HEK293T (cell line): Measurements from ENCODE around the gene FIGN.

Experiments
- CTCF ChIA-PET: fragments of 350-600 bp; formaldehyde crosslinking; extraction: SDS; loops from one replicate; lab custom pipeline; 2021; ENCODE audit warnings: antibody characterized with exemption, inconsistent platforms; lab: Yijun Ruan, JAX
- POLR2A ChIA-PET: fragments of 350-600 bp; formaldehyde crosslinking; extraction: SDS; loops from one replicate; lab custom pipeline; 2020; ENCODE audit warnings: antibody characterized with exemption, inconsistent platforms; lab: Yijun Ruan, JAX
- DNase-seq: peaks from one replicate; pipeline ENCODE4 v3.0.0; 2012; ENCODE audit warnings: mixed read lengths; ENCODE audit errors: extremely low spot score
- ARNT ChIP-seq: fragments of 450-650 bp; IDR thresholded peaks from 2 replicates; pipeline ENCODE4 v1.6.1; 2017; ENCODE audit warnings: mild to moderate bottlenecking
- BHLHE40 ChIP-seq: fragments of 450-650 bp; IDR thresholded peaks from 2 replicates; pipeline ENCODE4 v1.6.1; 2016; ENCODE audit warnings: mild to moderate bottlenecking, moderate library complexity, borderline replicate concordance
- CTBP1 ChIP-seq: fragments of 450-650 bp; IDR thresholded peaks from 2 replicates; pipeline ENCODE4 v1.6.1; 2016; ENCODE audit warnings: borderline replicate concordance
- ELF4 ChIP-seq: fragments of 450-650 bp; IDR thresholded peaks from 2 replicates; pipeline ENCODE4 v1.6.1; 2017; ENCODE audit warnings: antibody characterized with exemption
- FOXA1 ChIP-seq: fragments of 450-650 bp; IDR thresholded peaks from 2 replicates; pipeline ENCODE4 v1.6.1; 2016; ENCODE audit warnings: mild to moderate bottlenecking
- FOXK2 ChIP-seq: fragments of 450-650 bp; IDR thresholded peaks from 2 replicates; pipeline ENCODE4 v1.6.1; 2016; ENCODE audit warnings: mild to moderate bottlenecking
- FOXM1 ChIP-seq: fragments of 450-650 bp; IDR thresholded peaks from 2 replicates; pipeline ENCODE4 v1.6.1; 2017; ENCODE audit warnings: mild to moderate bottlenecking, borderline replicate concordance
- HDGF ChIP-seq: fragments of 450-650 bp; IDR thresholded peaks from 2 replicates; pipeline ENCODE4 v1.6.1; 2017; ENCODE audit warnings: antibody characterized with exemption, borderline replicate concordance
- L3MBTL2 ChIP-seq: fragments of 450-650 bp; conservative IDR thresholded peaks from 2 replicates; pipeline ENCODE4 v1.6.1; 2016; ENCODE audit warnings: mild to moderate bottlenecking
- LEF1 ChIP-seq: fragments of 450-650 bp; IDR thresholded peaks from 2 replicates; pipeline ENCODE4 v1.6.1; 2017; ENCODE audit warnings: mild to moderate bottlenecking, borderline replicate concordance
- NFRKB ChIP-seq: fragments of 450-650 bp; IDR thresholded peaks from 2 replicates; pipeline ENCODE4 v1.6.1; 2016; ENCODE audit warnings: mild to moderate bottlenecking, moderate library complexity
- PKNOX1 ChIP-seq: fragments of 450-650 bp; IDR thresholded peaks from 2 replicates; pipeline ENCODE4 v1.6.1; 2016
- SP1 ChIP-seq: fragments of 450-650 bp; IDR thresholded peaks from 2 replicates; pipeline ENCODE4 v1.6.1; 2017
- SUZ12 ChIP-seq: fragments of 450-650 bp; IDR thresholded peaks from 2 replicates; pipeline ENCODE4 v1.6.1; 2016; ENCODE audit warnings: mild to moderate bottlenecking
- TARDBP ChIP-seq: fragments of 450-650 bp; IDR thresholded peaks from 2 replicates; pipeline ENCODE4 v1.6.1; 2016
- ZNF384 ChIP-seq: fragments of 450-650 bp; IDR thresholded peaks from 2 replicates; pipeline ENCODE4 v1.6.1; 2016

The FIGN gene

GRCh38 chr2:163737563-163737962 is 1.8 kb upstream of the FIGN start:
- no peak for DNase-seq
- CTCF ChIA-PET, result interaction anchor here (0.9 kb wide), 1 partner anchor 11 kb away, joined by 3 read pairs; no protein-coding TSS in a partner anchor
- TF ChIP-seq SP1 (no peak), FOXK2 (no peak), HDGF (no peak), ZNF384 (no peak), FOXA1 (no peak), CTBP1 (no peak), L3MBTL2 (no peak), ARNT (no peak), ELF4 (no peak), NFRKB (no peak), PKNOX1 (no peak), FOXM1 (no peak), BHLHE40 (no peak), TARDBP (no peak), LEF1 (no peak), SUZ12 (no peak)
- POLR2A ChIA-PET, result no interaction called here

GRCh38 chr2:163737190-163737439 is 1.3 kb upstream of the FIGN start:
- DNase-seq, result no peak
- POLR2A ChIA-PET, result no interaction called here
- TF ChIP-seq FOXM1, result no peak
- TF ChIP-seq FOXA1, result no peak
- CTCF ChIA-PET, result interaction anchor here (0.9 kb wide), 1 partner anchor 10 kb away, joined by 3 read pairs; no protein-coding TSS in a partner anchor

- ChIA-PET CTCF (no interaction called here), POLR2A (interaction anchor here (0.8 to 1.9 kb wide), 9 partner anchors 9 to 64 kb away, joined by 3 to 6 read pairs (median 4); no protein-coding TSS in a partner anchor)
Measured at GRCh38 chr2:163736433-163737189, 803 bp upstream of the FIGN start.

GRCh38 chr2:163734881-163735684 is 725 bp downstream of the FIGN start:
- CTCF ChIA-PET, result interaction anchor here (0.6 kb wide), 1 partner anchor 532 kb away, joined by 3 read pairs; no protein-coding TSS in a partner anchor
- POLR2A ChIA-PET, result interaction anchor here (0.6 to 1.9 kb wide), 12 partner anchors 10 to 387 kb away, joined by 3 to 6 read pairs (median 4); no protein-coding TSS in a partner anchor
- DNase-seq, result peak; percentile 16
- peak; percentile 48; the same call in 1 of the 2 replicates for TF ChIP-seq PKNOX1
- TF ChIP-seq TARDBP, result no peak
- no peak for TF ChIP-seq ELF4
- TF ChIP-seq ZNF384, result no peak
- TF ChIP-seq FOXA1, result no peak

More at GRCh38 chr2:163736433-163737189, 803 bp upstream of the FIGN start:
- DNase-seq, result peak; percentile 59
- TF ChIP-seq CTBP1, result no peak
- no peak for TF ChIP-seq FOXA1
- TF ChIP-seq TARDBP, result no peak

- no peak for DNase-seq
- CTCF ChIA-PET, result no interaction called here
- POLR2A ChIA-PET, result interaction anchor here (0.8 to 1.5 kb wide), 2 partner anchors 16 to 386 kb away, joined by 3 to 4 read pairs; no protein-coding TSS in a partner anchor
- no peak for TF ChIP-seq FOXM1
- TF ChIP-seq ZNF384, result peak; percentile 90
Measured at GRCh38 chr2:163734401-163734800, 1.4 kb downstream of the FIGN start.

- no peak for DNase-seq
- TF ChIP-seq NFRKB, result no peak
- TF ChIP-seq L3MBTL2, result no peak
- no peak for TF ChIP-seq CTBP1
- TF ChIP-seq TARDBP, result no peak
- TF ChIP-seq HDGF, result no peak
- TF ChIP-seq FOXM1, result no peak
- no peak for TF ChIP-seq PKNOX1
- TF ChIP-seq FOXK2, result no peak
- TF ChIP-seq ZNF384, result no peak
- no peak for TF ChIP-seq SP1
- TF ChIP-seq LEF1, result no peak
- TF ChIP-seq BHLHE40, result no peak
- TF ChIP-seq SUZ12, result no peak
- TF ChIP-seq FOXA1, result no peak
- TF ChIP-seq ARNT, result no peak
- ChIA-PET POLR2A (no interaction called here), CTCF (no interaction called here)
Measured at GRCh38 chr2:163733956-163734355, 1.9 kb downstream of the FIGN start.
